SK-N-MC (cell line): Measurements from ENCODE around the gene GPR176.
A peak's percentile ranks its signal among the peaks of the same experiment; 100 is the strongest.

ENCODE experiments used
- DNase-seq: peaks from one replicate; pipeline ENCODE4 v3.0.0-alpha.2; 2011; ENCODE audit warnings: low read depth, low spot score
- H3K27ac ChIP-seq: fragments of 200-600 bp; sonication (generic); 2 replicates; pipeline ENCODE4 v1.5.1; 2016; ENCODE audit warnings: mixed run types
- H3K36me3 ChIP-seq: fragments of 200-600 bp; sonication (generic); 2 replicates; pipeline ENCODE4 v1.6.1; 2017; ENCODE audit warnings: antibody characterized with exemption, low read length, mixed read lengths; ENCODE audit not compliant: insufficient read depth
- H3K4me3 ChIP-seq: fragments of 200-600 bp; sonication (generic); 2 replicates; pipeline ENCODE4 v1.5.1; 2016
- H3K9ac ChIP-seq: fragments of 200-600 bp; sonication (generic); 2 replicates; pipeline ENCODE4 v1.8.0; 2017; ENCODE audit warnings: mixed run types, mixed read lengths; ENCODE audit not compliant: insufficient read length
- H3K9me3 ChIP-seq: fragments of 200-600 bp; sonication (generic); 2 replicates; pipeline ENCODE4 v1.6.1; 2017; ENCODE audit warnings: low read depth, mild to moderate bottlenecking, antibody characterized with exemption, low read length, moderate library complexity, mixed read lengths
- EZH2 ChIP-seq: fragments of 200-600 bp; sonication (generic); IDR thresholded peaks from one replicate; pipeline ENCODE4 v1.6.1; 2017; ENCODE audit warnings: antibody characterized with exemption
- FOXP2 ChIP-seq: optimal IDR thresholded peaks from 2 replicates; pipeline ENCODE3; 2011; ENCODE audit warnings: mild to moderate bottlenecking, moderate library complexity; ENCODE audit not compliant: insufficient read depth; ENCODE audit errors: extremely low read length, control extremely low read depth
- POLR2AphosphoS5 ChIP-seq: IDR thresholded peaks from 2 replicates; pipeline ENCODE4 v1.6.1; 2012; ENCODE audit warnings: mild to moderate bottlenecking, low read depth, low read length, borderline replicate concordance

The GPR176 gene

GRCh38 chr15:39783244-39783820 is 136.7 kb downstream of the GPR176 start:
- no peaks in the 10 kb centered on the region for H3K9me3 ChIP-seq
- no peak for TF ChIP-seq POLR2AphosphoS5
- no peak for TF ChIP-seq FOXP2
- no peak for TF ChIP-seq EZH2
- H3K9ac ChIP-seq: peak overlapping the region; percentile 82
- H3K4me3 ChIP-seq: peak overlapping the region; percentile 98
- no peak for DNase-seq
- H3K36me3 ChIP-seq: no peaks in the 10 kb centered on the region
- peak overlapping the region; percentile 16; the same call in 1 of the 2 replicates for H3K27ac ChIP-seq

GRCh38 chr15:39782441-39783138 is 137.5 kb downstream of the GPR176 start, which contains the start of gene FSIP1:
FSIP1 (minus strand) TSS chr15:39782841; CDS start chr15:39776524, 6,317 bp downstream.
- H3K27ac ChIP-seq: peak within 1 kb of the TSS; percentile 22; the same call in 1 of the 2 replicates
- TF ChIP-seq POLR2AphosphoS5 (peak; percentile 72), EZH2 (no peak)
- DNase-seq: peak; percentile 87
- H3K36me3 ChIP-seq: no peaks in the 10 kb centered on the region
- peak within 1 kb of the TSS; percentile 82 for H3K9ac ChIP-seq
- no peaks in the 10 kb centered on the region for H3K9me3 ChIP-seq
- H3K4me3 ChIP-seq: peak within 1 kb of the TSS; percentile 98

GRCh38 chr15:39781967-39782302 is 138.1 kb downstream of the GPR176 start:
- no peaks in the 10 kb centered on the region for H3K36me3 ChIP-seq
- H3K4me3 ChIP-seq: peak overlapping the region; percentile 98
- no peak for TF ChIP-seq POLR2AphosphoS5
- no peak for DNase-seq
- no peaks in the 10 kb centered on the region for H3K9me3 ChIP-seq
- H3K27ac ChIP-seq: 0 out of 2 replicates have a peak overlapping the region, but pooled peaks have one; percentile 22
- no peak overlapping the region for H3K9ac ChIP-seq

DNA sequence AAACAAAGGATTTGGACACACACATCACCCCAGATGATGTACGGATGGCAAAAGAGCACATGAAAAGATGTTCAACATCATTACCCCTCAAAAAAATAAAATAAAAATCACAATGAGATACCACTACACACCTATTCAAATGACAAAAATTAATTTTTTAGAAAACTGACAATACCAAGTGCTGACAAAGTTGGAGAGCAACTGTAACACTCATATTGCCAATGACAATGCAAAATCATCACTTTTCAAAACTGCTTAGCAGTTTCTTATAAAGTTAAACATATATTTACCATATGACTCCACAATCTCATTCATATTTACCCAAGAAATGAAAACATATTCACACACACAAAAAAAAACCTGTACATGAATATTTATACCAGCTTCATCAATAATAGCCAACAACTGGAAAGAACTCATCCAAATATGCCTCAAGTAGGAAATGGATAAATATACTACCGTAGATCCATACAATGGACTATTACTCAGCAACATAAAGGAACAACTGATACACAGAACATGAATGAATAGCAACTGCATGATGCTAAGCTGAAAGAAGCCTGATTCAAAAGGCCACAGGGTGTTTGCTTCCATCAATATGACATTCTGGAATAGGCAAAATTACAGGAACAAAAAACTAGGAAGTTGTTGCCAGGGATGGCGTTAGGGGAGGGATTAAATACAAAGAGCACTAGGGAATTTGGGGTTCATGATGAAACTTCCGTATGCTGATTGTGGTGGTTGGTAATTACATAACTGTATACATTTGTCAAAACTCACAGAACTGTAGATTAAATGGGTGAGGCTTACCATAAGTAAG is 138.7 kb downstream of the GPR176 start:
- H3K9me3 ChIP-seq: no peaks in the 10 kb centered on the region
- no peak for DNase-seq
- 0 out of 2 replicates have a peak overlapping the region, but pooled peaks have one; percentile 22 for H3K27ac ChIP-seq
- H3K4me3 ChIP-seq: peak overlapping the region; percentile 98
- H3K36me3 ChIP-seq: no peaks in the 10 kb centered on the region
- no peak overlapping the region for H3K9ac ChIP-seq
- no peak for TF ChIP-seq FOXP2
- TF ChIP-seq POLR2AphosphoS5: no peak
- no peak for TF ChIP-seq EZH2

DNA sequence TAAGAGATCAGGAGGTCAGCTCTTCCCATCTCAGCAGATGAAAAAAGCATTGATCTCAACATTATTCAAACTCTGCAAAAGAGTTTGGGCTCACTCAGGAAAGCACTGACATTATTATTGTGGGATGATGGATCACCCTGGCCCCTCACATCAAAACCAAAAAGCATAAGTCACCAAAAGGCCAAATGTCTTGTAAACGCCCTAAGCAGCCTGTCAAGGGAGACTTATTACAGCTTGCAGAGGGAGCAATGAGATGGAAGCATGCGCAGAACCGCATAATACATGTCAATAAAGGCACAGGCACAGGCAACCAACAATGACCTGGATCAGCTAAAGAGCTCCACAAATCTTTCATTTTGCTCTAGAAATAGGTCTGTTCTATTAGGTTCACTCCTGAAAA is 142.0 kb downstream of the GPR176 start:
- Histone ChIP-seq H3K4me3 (no peak overlapping the region), H3K9me3 (no peaks in the 10 kb centered on the region), H3K36me3 (no peaks in the 10 kb centered on the region), H3K9ac (no peak overlapping the region), H3K27ac (no peak overlapping the region)
- DNase-seq: no peak
- TF ChIP-seq EZH2 (no peak), POLR2AphosphoS5 (no peak), FOXP2 (no peak)

DNA sequence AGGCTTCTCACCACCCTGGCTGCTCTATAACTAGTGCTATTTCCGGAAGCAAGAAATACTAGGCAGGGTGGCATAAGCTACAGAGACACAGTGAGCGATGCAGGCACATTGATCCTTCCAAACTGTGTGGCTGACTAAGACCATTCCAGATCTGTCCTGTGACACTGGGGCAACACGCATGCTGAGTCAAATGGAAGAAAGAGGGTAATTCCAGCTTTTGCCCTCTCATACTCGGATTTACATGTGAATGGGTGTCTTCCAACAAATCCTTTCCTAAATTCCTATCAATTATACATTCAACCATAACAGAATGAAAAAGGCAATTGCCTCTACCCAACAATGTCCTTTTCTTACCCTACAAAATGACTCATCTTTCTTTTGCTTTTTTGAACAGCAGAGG is 142.6 kb downstream of the GPR176 start:
- H3K4me3 ChIP-seq: no peak overlapping the region
- H3K36me3 ChIP-seq: no peaks in the 10 kb centered on the region
- no peaks in the 10 kb centered on the region for H3K9me3 ChIP-seq
- no peak for DNase-seq
- TF ChIP-seq FOXP2 (no peak), POLR2AphosphoS5 (no peak), EZH2 (no peak)
- no peak overlapping the region for H3K9ac ChIP-seq
- no peak overlapping the region for H3K27ac ChIP-seq

GRCh38 chr15:39776068-39776467 is 144.0 kb downstream of the GPR176 start:
- Histone ChIP-seq H3K36me3 (no peaks in the 10 kb centered on the region), H3K4me3 (no peak overlapping the region), H3K27ac (no peak overlapping the region), H3K9me3 (no peaks in the 10 kb centered on the region), H3K9ac (no peak overlapping the region)
- TF ChIP-seq EZH2 (no peak), POLR2AphosphoS5 (no peak), FOXP2 (no peak)
- DNase-seq: no peak

DNA sequence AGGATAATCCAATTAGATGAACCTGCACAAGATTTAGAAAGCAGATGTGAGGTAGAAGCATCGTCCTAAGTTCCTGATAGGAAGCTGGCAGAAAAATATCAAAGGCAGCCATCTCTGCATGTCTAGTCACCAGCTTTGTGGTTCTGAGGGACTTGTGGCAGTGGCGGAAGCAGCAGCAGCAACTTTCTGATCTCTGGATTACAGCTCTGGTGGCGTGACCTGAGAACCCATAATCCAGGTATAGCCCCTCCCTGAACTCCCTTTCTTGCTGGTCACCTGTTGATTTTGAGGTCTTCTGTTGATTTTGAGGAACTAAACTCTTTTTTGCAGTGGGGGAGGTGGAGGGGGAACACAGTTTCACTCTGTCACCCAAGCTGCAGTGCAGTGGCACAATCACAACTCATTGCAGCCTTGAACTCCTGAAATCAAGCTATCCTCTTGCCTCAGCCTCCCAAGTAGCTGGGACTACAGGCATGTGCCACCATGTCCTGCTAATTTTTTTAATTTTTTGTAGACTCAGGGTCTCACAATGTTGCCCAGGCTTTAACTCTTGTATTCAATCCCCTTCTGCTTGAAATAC is 145.3 kb downstream of the GPR176 start:
- no peak overlapping the region for H3K27ac ChIP-seq
- no peaks in the 10 kb centered on the region for H3K9me3 ChIP-seq
- DNase-seq: no peak
- TF ChIP-seq POLR2AphosphoS5 (no peak), FOXP2 (no peak), EZH2 (no peak)
- H3K4me3 ChIP-seq: no peak overlapping the region
- no peaks in the 10 kb centered on the region for H3K36me3 ChIP-seq
- H3K9ac ChIP-seq: no peak overlapping the region
